ENCODE results near the gene YWHAB. TPM values are rescaled to one million over a fixed set of nuclear protein-coding genes. Genes with fewer than 3 reads are reported as not detected.
A peak's percentile ranks its signal among the peaks of the same experiment; 100 is the strongest.

YWHAB gene
- total RNA-seq, 3 donors from 2014 or later = 196 to 265 (median 251) TPM

- H3K9me3 ChIP-seq = no peaks in the 10 kb centered on the region
- H3K4me1 ChIP-seq (ENCODE audit: low read depth) = peaks cover 21% of the 10 kb centered on the region
- ATAC-seq = peak; percentile 71
- H3K36me3 ChIP-seq (ENCODE audit: low read depth) = no peaks in the 10 kb centered on the region
- intact Hi-C loops (cut with DNase I, micrococcal nuclease) = no loop called here
- peak in 1 of 3 donors; percentile 48 for DNase-seq
- no peak for TF ChIP-seq CTCF (IDR thresholded peaks at IDR 0.05)
- H3K4me3 ChIP-seq = no peak overlapping the region
Observed at GRCh38 chr20:44850272-44850671, 35.2 kb upstream of the YWHAB start.

GRCh38 chr20:44850837-44851236, 34.7 kb upstream of the YWHAB start:
- ATAC-seq (no peak), DNase-seq (no peak)
- H3K9me3 ChIP-seq = no peaks in the 10 kb centered on the region
- TF ChIP-seq CTCF (IDR thresholded peaks at IDR 0.05) = no peak
- intact Hi-C loops (cut with DNase I, micrococcal nuclease) = no loop called here
- peaks cover 21% of the 10 kb centered on the region for H3K4me1 ChIP-seq (ENCODE audit: low read depth)
- no peak overlapping the region for H3K4me3 ChIP-seq
- H3K36me3 ChIP-seq (ENCODE audit: low read depth) = no peaks in the 10 kb centered on the region

- no peaks in the 10 kb centered on the region for H3K36me3 ChIP-seq (ENCODE audit: low read depth)
- H3K9me3 ChIP-seq = no peaks in the 10 kb centered on the region
- peaks cover 21% of the 10 kb centered on the region for H3K4me1 ChIP-seq (ENCODE audit: low read depth)
- peak; percentile 95 for ATAC-seq
- no peak overlapping the region for H3K4me3 ChIP-seq
- peak in 2 of 3 donors; percentile 46 to 76 for DNase-seq
- TF ChIP-seq CTCF (IDR thresholded peaks at IDR 0.05) = no peak
- intact Hi-C loops (cut with DNase I, micrococcal nuclease) = no loop called here
Observed at GRCh38 chr20:44851545-44851944, 34.0 kb upstream of the YWHAB start.

- H3K36me3 ChIP-seq (ENCODE audit: low read depth) = no peaks in the 10 kb centered on the region
- DNase-seq (no peak), ATAC-seq (peak; percentile 14)
- H3K4me1 ChIP-seq (ENCODE audit: low read depth) = peaks cover 20% of the 10 kb centered on the region
- H3K4me3 ChIP-seq = no peak overlapping the region
- H3K9me3 ChIP-seq = no peaks in the 10 kb centered on the region
- TF ChIP-seq CTCF (IDR thresholded peaks at IDR 0.05) = no peak
- intact Hi-C loops (cut with DNase I, micrococcal nuclease) = no loop called here
Observed at GRCh38 chr20:44856442-44856841, 29.1 kb upstream of the YWHAB start.

- Histone ChIP-seq H3K4me1 (ENCODE audit: low read depth) (peaks cover 17% of the 10 kb centered on the region), H3K9me3 (no peaks in the 10 kb centered on the region), H3K4me3 (no peak overlapping the region), H3K36me3 (ENCODE audit: low read depth) (no peaks in the 10 kb centered on the region)
- intact Hi-C loops (cut with DNase I, micrococcal nuclease) = no loop called here
- TF ChIP-seq CTCF (IDR thresholded peaks at IDR 0.05) = no peak
- DNase-seq (no peak), ATAC-seq (peak; percentile 9)
Observed at GRCh38 chr20:44856856-44857448, 28.6 kb upstream of the YWHAB start.
